Measurements from ENCODE around the gene SGPP1. TPM values are rescaled to one million over a fixed set of nuclear protein-coding genes. Genes with fewer than 3 reads are reported as not detected.
"Not testable (repeated sequence)": the region's sequence is repeated elsewhere in the genome, so short reads cannot be mapped to it uniquely, and the experiment has no call there.

SGPP1 gene
- total RNA-seq, 4 donors from 2014 or later = 17.7 to 47.6 (median 21.5) TPM

DNA sequence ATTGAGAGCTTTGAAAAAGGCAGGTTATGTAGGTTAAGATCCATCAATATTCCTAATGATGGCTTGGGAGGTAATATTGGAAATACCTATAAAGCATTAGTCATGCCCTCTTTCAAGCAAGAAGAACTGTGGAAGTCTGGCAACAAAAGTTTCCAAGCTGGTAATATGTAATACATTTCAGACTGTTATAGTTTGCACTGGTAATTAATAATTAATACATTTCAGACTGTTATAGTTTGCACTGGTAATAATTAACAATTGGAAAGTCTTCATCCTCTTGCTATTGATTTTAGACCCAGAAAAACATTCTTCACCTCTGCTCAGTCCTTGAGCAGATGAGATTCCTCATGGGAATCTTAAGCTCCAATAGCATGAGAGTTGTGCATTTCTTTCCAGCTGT is 57.2 kb downstream of the SGPP1 start:
- H3K4me1 ChIP-seq = no peaks in the 10 kb centered on the region
- no peak overlapping the region for H3K27ac ChIP-seq
- H3K9me3 ChIP-seq = no peaks in the 10 kb centered on the region
- H3K4me3 ChIP-seq = no peak overlapping the region
- no peaks in the 10 kb centered on the region for H3K27me3 ChIP-seq
- no peak for DNase-seq
- intact Hi-C loops (cut with DNase I; ENCODE audit: low total_unique reads) = no loop called here
- TF ChIP-seq POLR2A (IDR thresholded peaks at IDR 0.05) = no peak
- TF ChIP-seq, protein P1, sequence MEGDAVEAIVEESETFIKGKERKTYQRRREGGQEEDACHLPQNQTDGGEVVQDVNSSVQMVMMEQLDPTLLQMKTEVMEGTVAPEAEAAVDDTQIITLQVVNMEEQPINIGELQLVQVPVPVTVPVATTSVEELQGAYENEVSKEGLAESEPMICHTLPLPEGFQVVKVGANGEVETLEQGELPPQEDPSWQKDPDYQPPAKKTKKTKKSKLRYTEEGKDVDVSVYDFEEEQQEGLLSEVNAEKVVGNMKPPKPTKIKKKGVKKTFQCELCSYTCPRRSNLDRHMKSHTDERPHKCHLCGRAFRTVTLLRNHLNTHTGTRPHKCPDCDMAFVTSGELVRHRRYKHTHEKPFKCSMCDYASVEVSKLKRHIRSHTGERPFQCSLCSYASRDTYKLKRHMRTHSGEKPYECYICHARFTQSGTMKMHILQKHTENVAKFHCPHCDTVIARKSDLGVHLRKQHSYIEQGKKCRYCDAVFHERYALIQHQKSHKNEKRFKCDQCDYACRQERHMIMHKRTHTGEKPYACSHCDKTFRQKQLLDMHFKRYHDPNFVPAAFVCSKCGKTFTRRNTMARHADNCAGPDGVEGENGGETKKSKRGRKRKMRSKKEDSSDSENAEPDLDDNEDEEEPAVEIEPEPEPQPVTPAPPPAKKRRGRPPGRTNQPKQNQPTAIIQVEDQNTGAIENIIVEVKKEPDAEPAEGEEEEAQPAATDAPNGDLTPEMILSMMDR (IDR thresholded peaks at IDR 0.05) = no peak
- no peaks in the 10 kb centered on the region for H3K36me3 ChIP-seq

DNA sequence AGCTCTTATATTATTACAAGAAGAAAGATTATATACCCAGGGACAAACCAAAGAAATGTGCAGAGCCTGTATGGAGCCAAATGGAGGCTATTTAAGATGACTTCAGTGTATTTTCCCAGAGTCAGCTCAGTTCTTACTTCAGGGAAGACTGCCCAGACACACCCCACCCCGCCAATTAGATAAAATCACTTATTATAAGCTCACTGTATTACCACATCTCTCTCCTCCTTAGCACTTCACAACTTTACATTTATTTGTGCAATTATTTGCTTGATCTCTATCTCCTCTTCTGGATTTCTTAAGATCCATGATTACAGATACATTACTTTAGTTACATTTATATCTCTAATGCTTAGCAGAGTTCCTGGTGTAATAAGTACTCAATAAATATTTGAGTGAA is 61.5 kb downstream of the SGPP1 start:
- Histone ChIP-seq H3K9me3 (no peaks in the 10 kb centered on the region), H3K4me1 (no peaks in the 10 kb centered on the region), H3K36me3 (no peaks in the 10 kb centered on the region), H3K27ac (no peak overlapping the region), H3K4me3 (no peak overlapping the region), H3K27me3 (no peaks in the 10 kb centered on the region)
- no peak for DNase-seq
- TF ChIP-seq POLR2A (IDR thresholded peaks at IDR 0.05) = no peak
- TF ChIP-seq, protein P1 (IDR thresholded peaks at IDR 0.05) = no peak
- intact Hi-C loops (cut with DNase I; ENCODE audit: low total_unique reads) = no loop called here

- no peak for TF ChIP-seq POLR2A (IDR thresholded peaks at IDR 0.05)
- TF ChIP-seq, protein P1 (IDR thresholded peaks at IDR 0.05) = no peak
- intact Hi-C loops (cut with DNase I; ENCODE audit: low total_unique reads) = no loop called here
These were observed 64.2 kb downstream of the SGPP1 start for GRCh38 chr14:63663428-63664341.

GRCh38 chr14:63662776-63663175 is 65.1 kb downstream of the SGPP1 start:
- DNase-seq = no peak
- TF ChIP-seq POLR2A (IDR thresholded peaks at IDR 0.05) = no peak
- TF ChIP-seq, protein P1 (IDR thresholded peaks at IDR 0.05) = no peak
- H3K36me3 ChIP-seq = no peaks in the 10 kb centered on the region

More at GRCh38 chr14:63663428-63664341, 64.2 kb downstream of the SGPP1 start:
- Histone ChIP-seq H3K27me3 (no peaks in the 10 kb centered on the region), H3K27ac (no peak overlapping the region), H3K4me3 (no peak overlapping the region), H3K4me1 (no peaks in the 10 kb centered on the region), H3K36me3 (no peaks in the 10 kb centered on the region), H3K9me3 (no peaks in the 10 kb centered on the region)
- no peak for DNase-seq

DNA sequence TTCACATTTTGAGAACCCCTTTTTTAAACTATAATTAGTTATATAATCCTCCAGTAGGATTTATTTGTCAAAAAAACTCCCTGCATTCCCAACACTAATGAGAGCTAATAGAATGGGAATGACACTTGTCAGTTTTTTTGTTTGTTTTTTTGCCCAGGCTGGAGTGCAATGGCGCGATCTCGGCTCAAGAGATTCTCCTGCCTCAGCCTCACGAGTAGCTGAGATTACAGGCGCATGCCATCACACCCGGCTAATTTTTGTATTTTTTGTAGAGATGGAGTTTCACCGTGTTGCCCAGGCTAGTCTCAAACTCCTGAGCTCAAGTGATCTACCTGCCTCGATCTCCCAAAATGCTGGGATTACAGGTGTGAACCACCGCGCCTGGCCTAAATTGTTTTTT is 66.0 kb downstream of the SGPP1 start:
- intact Hi-C loops (cut with DNase I; ENCODE audit: low total_unique reads); H3K9me3 ChIP-seq; H3K27me3 ChIP-seq; H3K4me3 ChIP-seq; H3K36me3 ChIP-seq; H3K4me1 ChIP-seq; H3K27ac ChIP-seq; DNase-seq: not testable (repeated sequence)

More at GRCh38 chr14:63662776-63663175, 65.1 kb downstream of the SGPP1 start:
- no peaks in the 10 kb centered on the region for H3K9me3 ChIP-seq
- H3K27ac ChIP-seq = no peak overlapping the region
- H3K4me3 ChIP-seq = no peak overlapping the region
- no peaks in the 10 kb centered on the region for H3K4me1 ChIP-seq
- intact Hi-C loops (cut with DNase I; ENCODE audit: low total_unique reads) = no loop called here
- no peaks in the 10 kb centered on the region for H3K27me3 ChIP-seq
